PC-3 (cell line): Measurements from ENCODE around the gene SH3RF2. TPM values are rescaled to one million over a fixed set of nuclear protein-coding genes. Genes with fewer than 3 reads are reported as not detected.

Experiments
- ATAC-seq: fragments of 200-7000 bp; cut with Tn5 transposase; 2 replicates; pipeline ENCODE4 v1.9.1; 2020; ENCODE audit warnings: mild to moderate bottlenecking, moderate library complexity
- BruUV-seq: library from RNA; stranded (reverse); fragments of 400-500 nt; replicated peaks from 2 replicates; lab custom pipeline; 2021; lab: Mats Ljungman, UMichigan
- CTCF ChIA-PET: fragments of 300-600 bp; sonication (Branson Sonifier 250); formaldehyde crosslinking; loops from one replicate; lab custom pipeline; 2022; ENCODE audit warnings: antibody characterized with exemption; lab: Charles Lee
- POLR2A ChIA-PET: fragments of 300-600 bp; sonication (Branson Sonifier 250); formaldehyde crosslinking; loops from one replicate; lab custom pipeline; 2022; ENCODE audit warnings: antibody characterized with exemption; ENCODE audit not compliant: unreplicated experiment; lab: Charles Lee
- DNase-seq: peaks from one replicate; pipeline ENCODE4 v3.0.0-alpha.2; 2015
- H2AFZ ChIP-seq: fragments of 300-600 bp; sonication (generic); 2 replicates; pipeline ENCODE4 v1.6.0; 2016; ENCODE audit warnings: antibody characterized with exemption, low read length
- H3F3A ChIP-seq: fragments of 300-600 bp; sonication (generic); one replicate; pipeline ENCODE4 v1.6.0; 2017; ENCODE audit warnings: antibody characterized with exemption, low read length, control low read depth, mild to moderate bottlenecking; ENCODE audit not compliant: unreplicated experiment
- H3K27ac ChIP-seq: fragments of 300-600 bp; sonication (generic); 2 replicates; pipeline ENCODE4 v1.5.1; 2016; ENCODE audit warnings: mild to moderate bottlenecking, low read length
- H3K27me3 ChIP-seq: fragments of 300-600 bp; sonication (generic); 2 replicates; pipeline ENCODE4 v1.6.1; 2016; ENCODE audit warnings: low read length, mixed read lengths
- H3K36me3 ChIP-seq: fragments of 300-600 bp; sonication (generic); 2 replicates; pipeline ENCODE4 v1.6.1; 2016; ENCODE audit warnings: low read depth, mixed run types, low read length, mixed read lengths
- H3K4me1 ChIP-seq: fragments of 300-600 bp; sonication (generic); 2 replicates; pipeline ENCODE4 v1.5.1; 2016; ENCODE audit warnings: low read length; ENCODE audit not compliant: insufficient read depth
- H3K4me2 ChIP-seq: fragments of 300-600 bp; sonication (generic); 2 replicates; pipeline ENCODE4 v1.6.0; 2016; ENCODE audit warnings: low read length
- H3K4me3 ChIP-seq: fragments of 300-600 bp; sonication (generic); 2 replicates; pipeline ENCODE4 v1.5.1; 2016; ENCODE audit warnings: mild to moderate bottlenecking, low read length, mixed read lengths
- H3K79me2 ChIP-seq: fragments of 300-600 bp; sonication (generic); 2 replicates; pipeline ENCODE4 v1.6.1; 2017; ENCODE audit warnings: low read length, mixed read lengths
- H3K9ac ChIP-seq: fragments of 300-600 bp; sonication (generic); 2 replicates; pipeline ENCODE4 v1.6.0; 2016; ENCODE audit warnings: mild to moderate bottlenecking, low read length
- H3K9me2 ChIP-seq: fragments of 300-600 bp; sonication (generic); replicated peaks from 2 replicates; pipeline ENCODE4 v1.6.1; 2016; ENCODE audit warnings: mixed run types, low read length, mixed read lengths
- H3K9me3 ChIP-seq: fragments of 300-600 bp; sonication (generic); 2 replicates; pipeline ENCODE4 v1.6.1; 2016; ENCODE audit warnings: low read length, mixed read lengths
- H4K20me1 ChIP-seq: fragments of 300-600 bp; sonication (generic); 2 replicates; pipeline ENCODE4 v1.6.1; 2016; ENCODE audit warnings: low read length, mixed read lengths
- CTCF ChIP-seq: fragments of 300-600 bp; sonication (generic); conservative IDR thresholded peaks from 2 replicates; pipeline ENCODE4 v1.5.1; 2017; ENCODE audit warnings: antibody characterized with exemption, low read depth, mild to moderate bottlenecking, low read length
- EZH2 ChIP-seq: fragments of 300-600 bp; sonication (generic); IDR thresholded peaks from one replicate; pipeline ENCODE4 v1.6.1; 2017; ENCODE audit warnings: antibody characterized with exemption, mild to moderate bottlenecking, low read length; ENCODE audit not compliant: unreplicated experiment
- EZH2phosphoT487 ChIP-seq: fragments of 300-600 bp; sonication (generic); IDR thresholded peaks from 2 replicates; pipeline ENCODE4 v1.6.1; 2018; ENCODE audit warnings: mild to moderate bottlenecking, antibody characterized with exemption, low read length, borderline replicate concordance
- intact Hi-C: fragments of 100-400 bp; cut with micrococcal nuclease; formaldehyde crosslinking; loops from 2 replicates; pipeline ENCODE4 v1.9.0; 2023
- total RNA-seq: library from RNA; depleted of rRNA; stranded (reverse); fragments of >200 nt; gene quantifications from 2 replicates; pipeline ENCODE4 v1.2.3, GENCODE V29; 2014

The SH3RF2 gene
- total RNA-seq, 1 experiment from 2014 or later: 5.9 TPM

- H3F3A ChIP-seq: no peaks in the 10 kb centered on the region
- peak overlapping the region; percentile 92 for H2AFZ ChIP-seq
- peak overlapping the region; percentile 84 for H3K4me2 ChIP-seq
- no peak for TF ChIP-seq EZH2
- TF ChIP-seq CTCF: no peak
- no peak for TF ChIP-seq EZH2phosphoT487
- H4K20me1 ChIP-seq: no peaks in the 10 kb centered on the region
- ChIA-PET POLR2A (no interaction called here), CTCF (interaction anchor here (0.7 kb wide), 1 partner anchor 240 kb away, joined by 8 read pairs; no protein-coding TSS in a partner anchor)
- H3K79me2 ChIP-seq: peaks cover 20% of the 10 kb centered on the region
- no peaks in the 10 kb centered on the region for H3K9me3 ChIP-seq
- ATAC-seq: peak; percentile 70
- H3K4me3 ChIP-seq: peak overlapping the region; percentile 86
- no TSS peak for BruUV-seq
- no peaks in the 10 kb centered on the region for H3K27me3 ChIP-seq
- H3K36me3 ChIP-seq: no peaks in the 10 kb centered on the region
- H3K9me2 ChIP-seq: no peaks in the 10 kb centered on the region
- peak; percentile 82 for DNase-seq
- peak overlapping the region; percentile 70 for H3K27ac ChIP-seq
- intact Hi-C loops: loop anchor here (1.0 to 5.0 kb wide), 3 partner anchors 45 to 112 kb away; no protein-coding TSS in a partner anchor
- peaks cover 40% of the 10 kb centered on the region for H3K4me1 ChIP-seq
- peak overlapping the region; percentile 53 for H3K9ac ChIP-seq
These were observed 1.3 kb downstream of the SH3RF2 start for GRCh38 chr5:145937432-145938250.

GRCh38 chr5:145938776-145939539 is 2.6 kb downstream of the SH3RF2 start:
- Histone ChIP-seq H3K9ac (no peak overlapping the region), H3K9me2 (no peaks in the 10 kb centered on the region), H3K36me3 (no peaks in the 10 kb centered on the region), H3K27ac (no peak overlapping the region), H3K4me1 (peaks cover 50% of the 10 kb centered on the region), H3F3A (no peaks in the 10 kb centered on the region), H3K9me3 (no peaks in the 10 kb centered on the region), H3K4me3 (0 out of 2 replicates have a peak overlapping the region, but pooled peaks have one; percentile 86), H2AFZ (no peak overlapping the region), H4K20me1 (no peaks in the 10 kb centered on the region), H3K4me2 (peak overlapping the region; percentile 84), H3K27me3 (no peaks in the 10 kb centered on the region), H3K79me2 (peaks cover 20% of the 10 kb centered on the region)
- DNase-seq (no peak), ATAC-seq (no peak)
- POLR2A ChIA-PET: no interaction called here
- TF ChIP-seq CTCF: no peak
- no peak for TF ChIP-seq EZH2phosphoT487
- TF ChIP-seq EZH2: no peak
- CTCF ChIA-PET: no interaction called here
- intact Hi-C loops: loop anchor here (5.0 kb wide), 1 partner anchor 88 kb away; no protein-coding TSS in a partner anchor
- no TSS peak for BruUV-seq
